MCF 10A (cell line): ENCODE results near the gene WDR45B. TPM values are rescaled to one million over a fixed set of nuclear protein-coding genes. Genes with fewer than 3 reads are reported as not detected.
A peak's percentile ranks its signal among the peaks of the same experiment; 100 is the strongest.

Experiments
- BruUV-seq: library from RNA; stranded (reverse); fragments of 400-500 nt; replicated peaks from 2 replicates; lab custom pipeline; 2021; lab: Mats Ljungman, UMichigan
- CTCF ChIA-PET: fragments of 300-600 bp; sonication (Branson Sonifier 250); formaldehyde crosslinking; extraction: SDS; loops from one replicate; lab custom pipeline; 2021; ENCODE audit warnings: antibody characterized with exemption, inconsistent platforms; lab: Yijun Ruan, JAX
- POLR2A ChIA-PET: fragments of 300-600, 350-650 bp; sonication (Branson Sonifier 250); formaldehyde crosslinking; extraction: SDS; loops from one replicate; lab custom pipeline; 2020; ENCODE audit warnings: antibody characterized with exemption, inconsistent platforms; lab: Yijun Ruan, JAX
- DNase-seq: peaks from one replicate; pipeline ENCODE4 v3.0.0-alpha.2; 2018; ENCODE audit not compliant: unreplicated experiment
- H3K27ac Mint-ChIP-seq: one replicate; pipeline ENCODE4 v1.8.0; 2022; ENCODE audit warnings: mild to moderate bottlenecking, low read depth, mixed read lengths; ENCODE audit not compliant: unreplicated experiment
- H3K27me3 Mint-ChIP-seq: one replicate; pipeline ENCODE4 v1.8.0; 2022; ENCODE audit warnings: mixed read lengths; ENCODE audit not compliant: insufficient read depth, unreplicated experiment
- H3K36me3 Mint-ChIP-seq: one replicate; pipeline ENCODE4 v1.8.0; 2022; ENCODE audit warnings: mild to moderate bottlenecking, moderate library complexity, mixed read lengths; ENCODE audit not compliant: insufficient read depth, unreplicated experiment
- H3K4me1 Mint-ChIP-seq: one replicate; pipeline ENCODE4 v1.8.0; 2022; ENCODE audit warnings: mixed read lengths; ENCODE audit not compliant: insufficient read depth, unreplicated experiment
- H3K4me3 Mint-ChIP-seq: one replicate; pipeline ENCODE4 v1.8.0; 2022; ENCODE audit warnings: mild to moderate bottlenecking, moderate library complexity, mixed read lengths; ENCODE audit not compliant: unreplicated experiment
- H3K9me3 Mint-ChIP-seq: one replicate; pipeline ENCODE4 v1.8.0; 2022; ENCODE audit warnings: mixed read lengths; ENCODE audit not compliant: unreplicated experiment
- CTCF ChIP-seq: fragments of 200-600 bp; IDR thresholded peaks from one replicate; pipeline ENCODE4 v1.8.0; 2022; ENCODE audit warnings: antibody characterized with exemption, mild to moderate bottlenecking; ENCODE audit not compliant: unreplicated experiment
- intact Hi-C: fragments of 100-400 bp; cut with micrococcal nuclease; formaldehyde crosslinking; loops from 2 replicates; pipeline ENCODE4 v1.14.1; 2022
- total RNA-seq: library from RNA; stranded (reverse); gene quantifications from 2 replicates; pipeline ENCODE4 v1.2.3, GENCODE V29; 2022

WDR45B gene
- total RNA-seq, 1 experiment from 2014 or later = 88.3 TPM

DNA sequence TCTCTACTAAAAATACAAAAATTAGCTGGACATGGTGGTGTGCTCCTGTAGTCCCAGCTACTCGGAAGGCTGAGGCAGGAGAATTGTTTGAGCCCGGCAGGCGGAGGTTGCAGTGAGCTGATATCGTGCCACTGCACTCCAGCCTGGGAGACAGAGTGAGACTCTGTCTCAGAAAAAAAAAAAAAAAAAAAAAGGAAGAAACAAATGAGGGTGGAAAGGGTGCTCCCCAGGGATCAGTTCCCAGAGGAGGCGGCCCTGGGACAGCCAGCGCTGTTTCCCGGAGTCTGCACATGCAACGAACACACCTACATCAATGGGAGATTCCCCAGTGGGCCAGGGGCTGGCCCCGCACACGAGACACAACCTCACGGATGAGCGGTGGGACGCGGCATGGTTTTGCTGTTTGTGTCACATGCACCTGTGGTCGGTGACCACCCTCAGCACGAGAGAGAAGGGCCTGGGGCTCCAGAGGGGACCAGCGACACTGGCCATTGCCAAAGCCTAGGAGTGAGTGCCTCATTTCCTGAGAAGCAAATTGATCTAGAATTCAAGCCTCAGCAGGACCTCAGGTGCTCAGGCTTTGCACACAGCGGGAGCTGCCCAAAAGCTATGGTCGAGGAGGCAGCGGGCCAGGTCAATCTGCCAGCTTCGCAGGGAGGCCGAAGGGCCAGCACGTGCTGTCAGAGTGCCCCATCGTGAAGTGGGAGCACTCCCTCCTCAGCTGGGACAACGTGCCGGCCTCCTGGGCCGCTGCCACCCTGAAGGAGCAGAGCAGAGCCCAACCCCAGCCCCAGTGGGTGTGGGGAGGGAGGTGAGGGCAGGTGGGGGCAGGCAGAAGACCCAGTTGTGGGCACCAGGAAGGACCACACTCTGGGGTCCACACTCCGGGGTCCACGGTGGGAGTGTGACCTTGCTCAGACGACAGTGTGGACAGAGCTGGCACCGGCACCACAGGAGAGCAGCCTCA is 13.8 kb upstream of the WDR45B start:
- ChIA-PET POLR2A (interaction anchor here (0.6 kb wide), 1 partner anchor 9 kb away, joined by 3 read pairs; no protein-coding TSS in a partner anchor), CTCF (no interaction called here)
- H3K27me3 Mint-ChIP-seq = no peaks in the 10 kb centered on the region
- intact Hi-C loops = no loop called here
- TF ChIP-seq CTCF = no peak
- H3K4me3 Mint-ChIP-seq = no peak overlapping the region
- no peaks in the 10 kb centered on the region for H3K4me1 Mint-ChIP-seq
- no peaks in the 10 kb centered on the region for H3K9me3 Mint-ChIP-seq
- BruUV-seq = no TSS peak
- H3K27ac Mint-ChIP-seq = peak overlapping the region; percentile 75
- DNase-seq = no peak
- peaks cover 6% of the 10 kb centered on the region for H3K36me3 Mint-ChIP-seq

- ChIA-PET POLR2A (interaction anchor here (1.3 kb wide), 1 partner anchor 13 kb away, joined by 4 read pairs; no protein-coding TSS in a partner anchor), CTCF (interaction anchor here (0.6 kb wide), 1 partner anchor 318 kb away, joined by 3 read pairs; no protein-coding TSS in a partner anchor)
- Mint-ChIP-seq H3K36me3 (peaks cover 6% of the 10 kb centered on the region), H3K4me1 (no peaks in the 10 kb centered on the region), H3K9me3 (no peaks in the 10 kb centered on the region), H3K27me3 (no peaks in the 10 kb centered on the region), H3K4me3 (no peak overlapping the region), H3K27ac (no peak overlapping the region)
- no TSS peak for BruUV-seq
- no peak for DNase-seq
- intact Hi-C loops = no loop called here
- no peak for TF ChIP-seq CTCF
Measured at GRCh38 chr17:82659886-82660285, 11.6 kb upstream of the WDR45B start.

DNA sequence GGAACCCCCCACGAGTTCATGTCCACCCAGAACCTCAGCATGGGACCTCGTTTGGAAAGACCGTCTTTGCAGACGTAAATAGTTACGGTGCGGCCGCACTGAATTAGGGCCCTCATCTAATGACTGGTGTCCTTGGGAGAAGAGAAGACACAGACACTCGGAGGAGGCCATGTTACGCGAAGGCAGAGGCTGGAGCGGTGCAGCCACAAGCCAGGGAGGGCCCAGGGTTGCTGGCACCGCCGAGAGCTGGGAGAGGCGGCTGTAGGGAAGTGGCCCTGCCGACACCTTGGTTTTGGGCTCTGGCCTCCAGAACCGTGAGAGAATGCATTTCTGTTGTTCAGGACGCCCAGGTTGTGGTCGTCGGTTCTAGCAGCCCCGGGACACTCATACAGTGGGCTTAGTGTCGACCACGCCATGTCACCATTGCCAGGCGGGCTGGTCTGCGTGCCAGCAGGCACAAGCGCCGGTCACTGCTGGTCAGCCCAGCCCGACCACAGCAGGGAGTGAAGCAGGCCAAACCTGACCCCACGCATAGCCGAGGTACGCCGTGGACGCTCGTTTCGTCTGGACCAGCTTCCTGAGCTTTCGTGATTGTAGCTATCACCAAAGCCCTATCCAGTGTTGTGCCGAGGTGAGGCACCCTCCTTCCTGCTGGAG is 10.7 kb upstream of the WDR45B start:
- no peak for DNase-seq
- BruUV-seq = no TSS peak
- peaks cover 9% of the 10 kb centered on the region for H3K36me3 Mint-ChIP-seq
- POLR2A ChIA-PET = interaction anchor here (1.3 kb wide), 1 partner anchor 12 kb away, joined by 4 read pairs; no protein-coding TSS in a partner anchor
- CTCF ChIA-PET = interaction anchor here (0.6 kb wide), 1 partner anchor 122 kb away, joined by 3 read pairs; no protein-coding TSS in a partner anchor
- H3K4me1 Mint-ChIP-seq = no peaks in the 10 kb centered on the region
- H3K9me3 Mint-ChIP-seq = no peaks in the 10 kb centered on the region
- no peak overlapping the region for H3K27ac Mint-ChIP-seq
- no peak for TF ChIP-seq CTCF
- intact Hi-C loops = no loop called here
- no peaks in the 10 kb centered on the region for H3K27me3 Mint-ChIP-seq
- no peak overlapping the region for H3K4me3 Mint-ChIP-seq

DNA sequence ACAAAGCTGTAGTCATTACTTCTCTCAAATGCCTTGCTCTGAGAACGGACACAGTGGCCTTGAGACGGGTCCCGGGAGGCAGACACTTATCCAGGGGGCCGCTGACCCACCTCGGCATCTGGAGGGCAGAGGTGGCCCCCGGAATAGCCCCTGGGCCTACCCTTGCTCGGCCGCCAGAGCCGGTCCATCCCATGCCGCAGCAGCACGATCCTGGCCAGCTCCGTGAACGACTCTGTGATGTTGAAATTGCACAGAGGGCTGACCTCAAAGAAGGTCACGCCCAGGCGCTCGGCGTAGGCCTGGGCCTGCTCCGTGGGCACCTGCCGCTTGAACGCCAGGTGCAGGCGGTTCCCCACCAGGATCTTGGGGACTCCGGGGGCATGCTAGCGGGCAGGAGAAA is 10.1 kb upstream of the WDR45B start:
- CTCF ChIA-PET = no interaction called here

More for the DNA sequence above, 10.1 kb upstream of the WDR45B start:
- no peak overlapping the region for H3K4me3 Mint-ChIP-seq
- POLR2A ChIA-PET = no interaction called here
- DNase-seq = no peak
- BruUV-seq = no TSS peak
- H3K4me1 Mint-ChIP-seq = no peaks in the 10 kb centered on the region
- H3K27me3 Mint-ChIP-seq = no peaks in the 10 kb centered on the region
- no peak for TF ChIP-seq CTCF
- intact Hi-C loops = no loop called here
- no peaks in the 10 kb centered on the region for H3K9me3 Mint-ChIP-seq
- H3K36me3 Mint-ChIP-seq = peaks cover 12% of the 10 kb centered on the region
- no peak overlapping the region for H3K27ac Mint-ChIP-seq
